ENCODE results near the gene C1orf94. TPM values are rescaled to one million over a fixed set of nuclear protein-coding genes. Genes with fewer than 3 reads are reported as not detected.

Gene C1orf94
- total and polyA plus RNA-seq, 2 of the 8 experiments (the other 6 are each of a cell fraction or from before 2014, with no cell fraction given), result 5.8 to 12.5 TPM

DNA sequence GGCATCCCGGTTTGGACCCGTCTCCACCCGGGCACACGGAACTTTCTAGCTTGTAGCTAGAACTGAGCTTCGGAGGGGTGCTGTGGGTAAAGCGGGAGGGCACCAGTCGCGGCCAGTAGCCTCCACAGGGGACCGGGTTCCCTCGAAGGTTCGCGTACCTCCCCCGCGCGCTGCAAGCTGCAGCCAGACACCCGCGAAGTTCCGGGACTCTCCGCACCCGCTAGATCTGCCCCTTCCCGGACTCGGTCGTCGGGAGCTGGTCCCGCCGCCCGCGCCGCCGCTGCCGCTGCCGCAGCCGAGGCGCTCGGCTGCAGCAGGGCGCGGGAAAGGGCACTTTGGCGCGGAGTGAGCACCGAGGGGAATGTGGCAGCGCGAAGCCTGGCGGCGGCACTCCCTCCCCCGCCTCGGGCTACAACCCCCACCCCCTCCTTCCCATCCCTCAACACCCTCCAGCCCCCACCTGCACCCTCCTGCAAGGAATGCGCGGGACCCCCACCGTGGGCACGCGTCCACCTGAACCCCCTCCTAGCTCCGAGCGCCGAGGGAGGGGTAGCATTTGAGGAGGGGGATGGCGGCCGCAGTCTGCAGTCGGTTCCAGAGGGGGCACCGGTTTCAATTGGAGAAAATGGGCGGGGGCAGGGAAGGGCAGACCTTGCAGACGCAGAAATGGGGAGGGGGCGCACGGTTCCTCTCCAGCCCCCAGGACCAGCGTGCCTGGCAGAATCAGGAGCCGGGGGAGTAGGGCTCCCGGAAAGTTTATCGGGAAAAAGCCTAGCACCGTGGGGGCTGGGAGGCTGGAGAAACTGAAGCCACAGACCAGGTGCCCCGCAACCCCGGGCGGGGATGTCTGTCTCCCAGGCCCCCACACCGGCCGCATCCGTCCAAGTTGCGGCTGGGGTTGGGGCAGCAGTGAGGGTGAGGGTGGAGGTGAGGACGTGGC is 12.6 kb upstream of the C1orf94 start (continued):
- TF ChIP-seq KDM4A (IDR thresholded peaks at IDR 0.05; ENCODE audit: low read depth, low read length, severe bottlenecking) (peak; percentile 34), TAF1 (IDR thresholded peaks at IDR 0.05; ENCODE audit: low read depth, low read length) (0 out of 2 replicates have a peak, but pooled peaks have one; percentile 31), JUND (IDR thresholded peaks at IDR 0.05; ENCODE audit: low read length) (no peak), CBX5 (IDR thresholded peaks at IDR 0.05; ENCODE audit: low read depth, low read length) (no peak)
- TF ChIP-seq, protein P1, sequence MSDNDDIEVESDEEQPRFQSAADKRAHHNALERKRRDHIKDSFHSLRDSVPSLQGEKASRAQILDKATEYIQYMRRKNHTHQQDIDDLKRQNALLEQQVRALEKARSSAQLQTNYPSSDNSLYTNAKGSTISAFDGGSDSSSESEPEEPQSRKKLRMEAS (IDR thresholded peaks at IDR 0.05), result peak; percentile 72; the same call in 1 of the 2 replicates

Measured in H1 (cell line).